SU-DHL-6 (cell line): Measurements from ENCODE around the gene FNBP1L.

Experiments
- H2AFZ ChIP-seq: fragments of 200-600 bp; sonication (generic); 2 replicates; pipeline ENCODE4 v1.6.1; 2014; ENCODE audit warnings: low read depth, mild to moderate bottlenecking, moderate library complexity, mixed read lengths, antibody characterized with exemption, low read length; ENCODE audit not compliant: severe bottlenecking
- H3F3A ChIP-seq: fragments of 200-600 bp; shearing (Covaris generic); 2 replicates; pipeline ENCODE4 v1.6.0; 2016; ENCODE audit warnings: antibody characterized with exemption, mild to moderate bottlenecking; ENCODE audit not compliant: insufficient read depth
- H3K27ac ChIP-seq: fragments of 200-600 bp; sonication (generic); 2 replicates; pipeline ENCODE4 v1.5.1; 2016; ENCODE audit warnings: low read depth, mild to moderate bottlenecking, low read length, moderate library complexity, mixed read lengths
- H3K27me3 ChIP-seq: fragments of 200-600 bp; sonication (generic), shearing (Covaris generic); 2 replicates; pipeline ENCODE4 v1.6.0; 2014; ENCODE audit warnings: mild to moderate bottlenecking, low read length
- H3K36me3 ChIP-seq: fragments of 200-600 bp; sonication (generic); 2 replicates; pipeline ENCODE4 v1.6.1; 2014; ENCODE audit warnings: mild to moderate bottlenecking, low read length, mixed read lengths
- H3K4me2 ChIP-seq: fragments of 300-600, 200-600 bp; shearing (Covaris generic), sonication (generic); 2 replicates; pipeline ENCODE4 v1.6.0; 2014; ENCODE audit warnings: low read length, low read depth, mild to moderate bottlenecking; ENCODE audit not compliant: poor library complexity, severe bottlenecking
- H3K4me3 ChIP-seq: fragments of 200-600 bp; sonication (generic); 2 replicates; pipeline ENCODE4 v1.5.1; 2014; ENCODE audit warnings: antibody characterized with exemption, low read length, mild to moderate bottlenecking, mixed read lengths; ENCODE audit not compliant: insufficient read depth, poor library complexity, severe bottlenecking
- H3K79me2 ChIP-seq: fragments of 200-600 bp; sonication (generic); 2 replicates; pipeline ENCODE4 v1.6.1; 2014; ENCODE audit warnings: mild to moderate bottlenecking, low read length, moderate library complexity; ENCODE audit not compliant: insufficient read depth
- H3K9ac ChIP-seq: fragments of 200-600 bp; sonication (generic); 2 replicates; pipeline ENCODE4 v1.7.0; 2014; ENCODE audit warnings: mild to moderate bottlenecking, low read length
- H3K9me2 ChIP-seq: fragments of 200-600 bp; sonication (generic); replicated peaks from 2 replicates; pipeline ENCODE4 v1.6.1; 2014; ENCODE audit warnings: low read length; ENCODE audit not compliant: insufficient read depth
- H3K9me3 ChIP-seq: fragments of 200-600 bp; sonication (generic); 2 replicates; pipeline ENCODE4 v1.6.1; 2014; ENCODE audit warnings: low read length, mixed read lengths; ENCODE audit not compliant: insufficient read depth
- H4K20me1 ChIP-seq: fragments of 200-600 bp; sonication (generic); 2 replicates; pipeline ENCODE4 v1.6.1; 2014; ENCODE audit warnings: low read depth, mild to moderate bottlenecking, antibody characterized with exemption, low read length, moderate library complexity, mixed read lengths
- CTCF ChIP-seq: fragments of 200-600 bp; sonication (generic); IDR thresholded peaks from one replicate; pipeline ENCODE4 v1.5.1; 2017; ENCODE audit warnings: antibody characterized with exemption, mild to moderate bottlenecking, low read length, moderate library complexity; ENCODE audit not compliant: insufficient read depth, poor library complexity, severe bottlenecking
- EZH2phosphoT487 ChIP-seq: fragments of 200-600 bp; sonication (generic), shearing (Covaris generic); conservative IDR thresholded peaks from 2 replicates; pipeline ENCODE4 v1.6.1; 2018; ENCODE audit warnings: mild to moderate bottlenecking, antibody characterized with exemption, low read length, moderate library complexity, mixed read lengths

FNBP1L gene

GRCh38 chr1:93496520-93496919 lies 48.6 kb downstream of the FNBP1L start:
- Histone ChIP-seq H4K20me1 (no peaks in the 10 kb centered on the region), H3K79me2 (no peaks in the 10 kb centered on the region), H3K9me2 (no peaks in the 10 kb centered on the region), H3K9me3 (no peaks in the 10 kb centered on the region; the same call in 1 of the 2 replicates), H2AFZ (no peak overlapping the region), H3F3A (no peaks in the 10 kb centered on the region), H3K4me3 (no peak overlapping the region), H3K27ac (no peak overlapping the region), H3K27me3 (no peaks in the 10 kb centered on the region), H3K9ac (no peak overlapping the region), H3K36me3 (no peaks in the 10 kb centered on the region), H3K4me2 (no peak overlapping the region)
- TF ChIP-seq CTCF: no peak
- TF ChIP-seq EZH2phosphoT487: no peak

GRCh38 chr1:93499075-93499474 lies 51.2 kb downstream of the FNBP1L start:
- no peaks in the 10 kb centered on the region for H3K9me2 ChIP-seq
- H3K9me3 ChIP-seq: no peaks in the 10 kb centered on the region; the same call in 1 of the 2 replicates
- no peak overlapping the region for H3K4me3 ChIP-seq
- no peak for TF ChIP-seq EZH2phosphoT487
- TF ChIP-seq CTCF: no peak
- no peak overlapping the region for H3K4me2 ChIP-seq
- H4K20me1 ChIP-seq: no peaks in the 10 kb centered on the region
- H3F3A ChIP-seq: no peaks in the 10 kb centered on the region
- H3K27me3 ChIP-seq: no peaks in the 10 kb centered on the region
- no peaks in the 10 kb centered on the region for H3K79me2 ChIP-seq
- no peak overlapping the region for H2AFZ ChIP-seq
- no peaks in the 10 kb centered on the region for H3K36me3 ChIP-seq
- no peak overlapping the region for H3K9ac ChIP-seq
- no peak overlapping the region for H3K27ac ChIP-seq

- no peaks in the 10 kb centered on the region for H3K79me2 ChIP-seq
- H3K36me3 ChIP-seq: no peaks in the 10 kb centered on the region
Measured at GRCh38 chr1:93499533-93499932, 51.6 kb downstream of the FNBP1L start.

More at GRCh38 chr1:93499533-93499932, 51.6 kb downstream of the FNBP1L start:
- no peak overlapping the region for H3K4me2 ChIP-seq
- no peaks in the 10 kb centered on the region; the same call in 1 of the 2 replicates for H3K9me3 ChIP-seq
- no peak overlapping the region for H2AFZ ChIP-seq
- no peak overlapping the region for H3K4me3 ChIP-seq
- TF ChIP-seq EZH2phosphoT487 (no peak), CTCF (no peak)
- no peak overlapping the region for H3K27ac ChIP-seq
- no peaks in the 10 kb centered on the region for H3K9me2 ChIP-seq
- no peaks in the 10 kb centered on the region for H3F3A ChIP-seq
- H4K20me1 ChIP-seq: no peaks in the 10 kb centered on the region
- H3K9ac ChIP-seq: no peak overlapping the region
- no peaks in the 10 kb centered on the region for H3K27me3 ChIP-seq
